ENCODE data around the gene RORB. TPM values are rescaled to one million over a fixed set of nuclear protein-coding genes. Genes with fewer than 3 reads are reported as not detected.

Gene RORB
- total and polyA plus RNA-seq, 2 donors (not counting 1 experiment from before 2014, with no cell fraction given), result 0.24 to 4.3 TPM

DNA sequence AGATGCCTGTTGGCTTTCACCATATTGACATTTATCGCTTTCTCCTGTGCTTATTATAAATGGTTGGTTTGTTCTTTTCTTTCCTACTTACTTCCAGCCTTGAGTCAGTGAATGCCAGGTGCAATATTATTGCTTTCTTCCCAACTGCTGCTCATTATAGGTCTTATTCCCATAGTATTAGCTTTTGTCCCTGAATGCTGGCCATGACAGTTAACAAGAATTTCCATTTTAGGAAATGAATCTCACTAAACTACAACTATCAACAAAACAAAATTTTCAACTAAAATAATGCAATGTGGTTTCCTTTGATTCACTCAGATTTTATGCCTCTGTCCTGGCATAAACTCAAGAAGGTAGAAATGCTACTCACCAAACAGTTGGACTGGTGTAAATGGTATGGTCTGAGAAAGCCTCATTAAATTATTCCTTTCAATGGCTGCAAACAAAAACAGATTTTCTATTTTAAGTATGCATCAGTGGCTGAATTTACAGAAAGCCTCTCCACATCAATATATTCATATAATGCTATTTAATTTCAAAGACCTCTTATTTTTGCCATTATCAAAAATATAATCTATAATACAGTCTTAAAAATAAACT is 245.2 kb downstream of the RORB start:
- Histone ChIP-seq H3K79me2 (ENCODE audit: control insufficient read depth, insufficient read depth, low read length) (no peaks in the 10 kb centered on the region), H3K4me3 (replicated peaks in 1 of 4; ENCODE audit: control extremely low read depth in 1 of 4, insufficient read depth in 1 of 4, low read depth in 3 of 4, low read length in 4 of 4) (no peak overlapping the region), H3K9me3 (ENCODE audit: control insufficient read depth, insufficient read depth, low read depth, low read length) (no peaks in the 10 kb centered on the region), H3K4me2 (ENCODE audit: extremely low read depth, insufficient read depth, low read length) (no peak overlapping the region), H3K27me3 (ENCODE audit: control insufficient read depth, insufficient read depth, low read length) (no peaks in the 10 kb centered on the region), H3K27ac (ENCODE audit: insufficient read depth, low read length) (no peak overlapping the region), H2AFZ (ENCODE audit: low read length) (no peak overlapping the region), H3K9ac (ENCODE audit: insufficient read depth, low read length) (no peak overlapping the region), H3K36me3 (ENCODE audit: control insufficient read depth, insufficient read depth, low read length) (no peaks in the 10 kb centered on the region), H3K4me1 (ENCODE audit: control insufficient read depth, extremely low read depth, insufficient read depth, low read length) (no peaks in the 10 kb centered on the region), H4K20me1 (ENCODE audit: control insufficient read depth, extremely low read depth, insufficient read depth, low read length) (no peaks in the 10 kb centered on the region)
- no peak for DNase-seq (ENCODE audit: low read depth in 2 of 2)
- no peak for TF ChIP-seq EZH2 (IDR thresholded peaks at IDR 0.05; ENCODE audit: low read length, missing control alignments)
